ENCODE results near the gene TNPO3.
"Not testable (repeated sequence)": the region's sequence is repeated elsewhere in the genome, so short reads cannot be mapped to it uniquely, and the experiment has no call there.

TNPO3 gene

DNA sequence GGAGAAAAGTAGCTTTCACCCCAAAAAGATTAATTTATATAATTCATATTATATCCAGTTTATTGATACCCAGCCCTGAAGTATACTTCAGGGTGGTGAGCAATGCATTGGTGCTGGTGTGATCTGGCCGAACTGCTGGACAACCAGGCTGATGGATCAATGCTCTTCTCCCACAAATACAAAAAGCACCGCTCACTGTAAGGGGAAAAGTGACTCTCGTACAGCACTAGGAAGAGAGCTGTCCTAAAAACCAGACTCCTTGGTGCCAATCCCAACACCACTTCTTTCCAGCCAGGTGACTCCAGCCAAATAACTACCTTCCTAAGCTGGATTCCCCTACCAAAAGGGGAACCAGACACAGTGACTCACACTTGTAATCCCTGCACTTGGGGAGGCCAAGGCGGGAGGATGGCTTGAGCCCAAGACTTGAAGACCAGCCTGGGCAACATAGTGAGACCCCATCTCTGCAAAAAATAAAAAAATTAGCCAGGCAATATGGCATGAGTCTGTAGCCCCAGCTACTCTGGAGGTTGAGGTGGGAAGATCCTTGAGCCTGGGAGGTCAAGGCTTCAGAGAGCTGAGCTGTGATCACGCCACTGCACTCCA lies 13.1 kb upstream of the TNPO3 start:
- DNase-seq: no peak

DNA sequence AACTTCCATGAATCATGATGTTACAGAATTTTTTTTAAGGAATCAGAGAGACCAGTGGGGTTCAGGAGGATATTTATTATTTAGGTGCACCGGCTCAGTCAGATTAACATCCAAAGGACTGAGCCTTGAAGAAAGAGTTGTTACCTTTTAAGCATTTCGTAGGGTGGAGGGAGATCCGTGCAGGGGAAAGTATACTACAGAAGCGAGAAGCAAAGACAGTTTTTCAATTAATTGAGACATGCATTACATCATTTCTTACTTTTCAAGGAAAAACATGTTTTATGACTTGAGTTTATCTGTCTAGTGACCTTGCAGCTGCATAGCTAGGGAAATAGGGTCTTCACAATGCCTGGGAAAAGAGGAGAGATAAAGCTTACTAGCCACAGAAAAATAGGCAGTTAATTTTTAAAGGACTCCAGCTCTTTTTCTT lies 12.2 kb upstream of the TNPO3 start:
- not testable (repeated sequence) for DNase-seq

DNA sequence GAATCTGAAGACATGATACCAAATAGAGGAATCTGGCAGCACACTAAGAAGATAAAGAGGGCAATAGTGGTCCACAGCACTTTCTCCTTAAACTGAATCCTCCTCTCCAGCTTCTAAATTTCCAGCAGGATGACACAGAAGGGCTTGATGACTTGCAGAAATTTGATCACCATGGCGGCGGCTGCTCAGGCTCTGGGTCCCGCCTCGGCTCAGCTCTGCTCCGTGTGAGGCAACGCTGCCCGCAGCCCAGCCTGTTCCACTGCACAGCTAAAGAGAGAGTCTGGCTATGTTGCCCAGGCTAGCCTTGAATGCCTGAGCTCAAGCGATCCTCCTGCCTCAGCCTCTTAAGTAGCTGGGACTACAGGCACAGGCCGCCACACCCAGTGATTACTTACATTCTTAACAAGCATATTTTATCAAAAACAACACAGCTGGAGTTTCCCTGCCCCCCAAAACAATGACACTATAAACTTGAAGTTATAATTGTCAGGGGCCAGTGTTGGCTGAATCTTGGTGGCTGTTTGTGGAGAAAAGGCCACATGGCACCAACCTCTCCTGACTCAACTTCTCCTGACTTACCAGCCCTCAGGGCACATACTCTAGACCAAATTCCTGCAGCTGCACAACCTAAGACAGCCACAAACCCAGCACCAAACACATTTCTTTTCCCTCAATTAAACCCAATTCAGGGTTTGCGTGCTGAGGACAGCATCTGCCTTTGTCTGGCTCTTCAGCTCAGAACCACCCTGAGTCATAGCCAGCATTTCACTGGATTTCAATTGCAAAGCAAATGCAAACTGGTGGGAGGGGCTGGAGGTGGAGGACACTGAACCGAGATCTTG lies 11.6 kb upstream of the TNPO3 start:
- no peak for DNase-seq

DNA sequence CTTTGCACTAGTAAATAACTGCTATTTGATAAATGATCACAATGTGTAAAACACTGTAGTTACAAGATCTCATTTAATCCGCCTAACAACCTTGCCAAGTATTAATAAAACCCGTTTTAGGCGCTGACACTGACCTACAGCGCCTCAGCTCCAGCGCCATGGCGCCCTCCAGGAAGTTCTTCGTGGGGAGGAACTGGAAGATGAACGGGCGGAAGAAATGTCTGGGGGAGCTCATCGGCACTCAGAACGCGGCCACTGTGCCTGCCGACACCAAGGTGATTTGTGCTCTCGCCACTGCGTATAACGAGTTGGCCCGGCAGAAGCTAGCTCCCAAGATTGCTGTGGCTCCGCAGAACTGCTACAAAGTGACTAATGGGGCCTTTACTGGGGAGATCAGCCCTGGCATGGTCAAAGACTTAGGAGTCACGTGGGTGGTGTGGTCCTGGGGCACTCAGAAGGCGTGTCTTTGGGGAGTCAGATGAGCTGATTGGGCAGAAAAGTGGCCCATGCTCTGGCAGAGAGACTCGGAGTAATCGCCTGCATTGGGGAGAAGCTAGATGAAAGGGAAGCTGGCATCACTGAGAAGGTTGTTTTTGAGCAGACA lies 1.1 kb upstream of the TNPO3 start:
- DNase-seq: no peak

DNA sequence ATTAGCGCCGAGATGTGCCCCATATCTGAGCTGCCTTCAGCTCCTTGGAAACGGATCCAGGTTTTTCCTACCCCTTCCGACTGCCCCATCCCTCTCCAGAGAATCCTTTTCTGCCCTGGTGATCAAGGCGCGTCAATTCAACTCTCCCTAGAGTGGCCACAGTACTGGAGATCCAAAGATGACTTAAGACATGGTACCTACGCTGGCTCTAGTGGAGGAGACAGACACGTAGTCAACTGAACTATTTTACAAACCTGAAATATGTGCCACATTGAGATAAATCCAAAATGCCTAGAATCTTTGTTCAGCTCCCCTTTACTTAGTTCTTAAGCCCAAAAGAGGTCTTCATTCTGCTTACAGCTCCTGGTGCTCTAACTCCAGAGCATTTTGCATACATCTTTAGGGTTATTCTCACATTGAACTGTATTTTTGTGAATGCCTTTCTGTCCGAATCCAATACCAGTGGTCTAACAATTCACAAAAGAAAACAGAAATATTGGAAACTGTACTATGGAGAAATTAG lies 444 bp upstream of the TNPO3 start:
- no peak for DNase-seq

DNA sequence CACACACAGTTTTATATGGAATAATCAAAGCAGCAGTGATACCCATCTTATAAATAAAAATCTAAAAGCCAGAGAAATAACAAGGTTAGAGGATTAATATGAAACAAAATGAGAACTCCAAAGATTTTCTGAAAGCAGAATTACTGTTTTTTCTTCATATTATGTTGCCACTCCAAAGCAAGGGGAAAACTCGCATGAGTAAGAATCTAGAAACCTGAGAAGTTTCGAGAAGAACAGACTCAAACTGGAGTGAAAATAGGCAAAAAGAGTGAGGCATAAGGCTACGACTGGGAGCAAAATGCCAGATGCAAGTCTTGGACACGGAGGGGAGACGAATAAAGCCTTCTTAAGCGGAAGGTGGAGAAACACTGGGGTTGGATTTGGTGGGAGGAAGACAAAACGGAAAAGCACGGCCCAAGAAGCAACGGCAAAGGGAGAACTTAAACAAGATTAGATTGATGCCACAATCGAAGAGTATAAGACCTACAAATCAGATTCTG lies 923 bp downstream of the TNPO3 start:
- DNase-seq: no peak

DNA sequence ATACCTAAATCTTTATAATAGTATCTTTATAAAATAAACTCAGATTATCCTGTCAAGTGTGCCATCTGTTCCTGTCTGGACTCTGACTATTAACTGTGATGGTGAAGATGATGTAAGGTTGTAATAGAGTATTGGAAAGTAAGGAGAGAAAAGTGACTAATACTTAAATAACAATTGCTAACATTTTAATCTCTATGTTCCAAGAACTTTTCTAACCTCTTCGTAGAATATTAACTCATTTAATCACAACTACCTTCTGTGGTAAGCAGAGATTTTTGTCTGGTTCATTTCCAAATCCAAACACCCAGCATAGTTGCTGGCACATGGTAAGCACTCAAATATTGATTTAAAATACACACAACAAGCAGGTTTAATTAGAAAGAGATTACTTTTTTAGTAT lies 2.5 kb downstream of the TNPO3 start:
- no peak for DNase-seq

DNA sequence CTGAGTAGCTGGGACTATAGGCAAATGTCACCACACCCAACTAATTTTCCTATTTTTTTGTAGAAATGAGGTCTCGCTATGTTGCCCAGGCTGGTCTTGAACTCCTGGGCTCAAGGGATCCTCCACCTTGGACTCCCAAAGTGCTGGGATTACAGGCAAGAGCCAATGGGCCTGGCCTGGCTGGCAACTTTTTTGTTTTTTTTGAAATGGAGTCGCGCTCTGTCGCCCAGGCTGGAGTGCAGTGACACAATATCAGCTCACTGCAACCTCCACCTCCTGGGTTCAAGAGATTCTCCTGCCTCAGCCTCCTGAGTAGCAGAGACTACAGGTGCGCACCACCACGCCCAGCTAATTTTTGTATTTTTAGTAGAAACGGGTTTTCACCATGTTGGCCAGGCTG lies 3.5 kb downstream of the TNPO3 start:
- DNase-seq: not testable (repeated sequence)

DNA sequence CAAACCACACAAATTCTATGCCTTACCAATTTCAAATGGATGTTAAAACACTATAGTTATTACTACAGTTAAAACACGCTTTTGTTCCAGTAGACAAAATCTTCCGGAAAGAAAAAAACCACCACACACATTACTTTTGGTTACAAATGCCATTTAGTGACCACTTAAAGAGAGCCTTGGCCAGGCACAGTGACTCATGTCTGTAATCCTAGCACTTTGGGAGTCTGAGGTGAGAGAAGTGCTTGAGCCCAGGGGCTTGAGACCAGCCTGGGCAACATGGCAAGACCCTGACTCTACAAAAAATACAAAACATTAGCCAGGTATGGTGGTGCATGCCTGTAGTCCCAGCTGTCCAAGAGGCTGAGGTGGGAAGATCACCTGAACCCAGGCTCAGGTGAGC lies 7.2 kb downstream of the TNPO3 start:
- DNase-seq: no peak

DNA sequence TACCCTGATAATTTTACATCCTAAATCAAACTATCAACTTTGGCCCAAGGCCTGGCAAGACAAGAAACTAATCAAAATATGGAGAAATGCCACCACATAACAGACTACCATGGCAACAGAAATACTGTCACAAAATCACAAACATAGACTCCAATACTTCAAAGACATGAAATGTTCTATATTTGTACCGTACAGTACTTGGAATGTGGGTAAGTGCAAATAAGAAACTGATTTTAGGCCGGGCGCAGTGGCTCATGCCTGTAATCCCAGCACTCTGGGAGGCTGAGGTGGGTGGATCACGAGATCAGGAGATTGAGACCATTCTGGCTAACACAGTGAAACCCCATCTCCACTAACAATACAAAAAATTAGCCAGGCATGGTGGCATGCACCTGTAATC lies 9.2 kb downstream of the TNPO3 start:
- no peak for DNase-seq

DNA sequence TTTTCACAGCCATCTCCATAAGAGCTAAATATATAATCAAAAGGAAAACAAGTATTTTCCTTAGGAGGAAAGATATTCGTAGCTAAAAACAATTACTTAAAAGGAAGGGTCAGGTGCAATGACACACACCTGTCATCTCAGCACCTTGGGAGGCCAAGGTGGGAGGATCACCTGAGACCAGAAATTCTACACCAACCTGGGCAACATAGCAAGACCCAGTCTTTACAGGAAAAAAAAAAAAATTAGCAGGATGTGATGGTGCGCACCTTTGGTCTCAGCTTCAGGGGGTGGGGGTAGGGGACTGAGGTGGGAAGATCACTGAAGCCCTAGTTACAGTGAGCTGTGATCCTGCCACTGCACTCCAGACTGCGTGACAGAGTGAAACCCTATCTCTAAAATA lies 11.9 kb downstream of the TNPO3 start:
- DNase-seq: no peak

DNA sequence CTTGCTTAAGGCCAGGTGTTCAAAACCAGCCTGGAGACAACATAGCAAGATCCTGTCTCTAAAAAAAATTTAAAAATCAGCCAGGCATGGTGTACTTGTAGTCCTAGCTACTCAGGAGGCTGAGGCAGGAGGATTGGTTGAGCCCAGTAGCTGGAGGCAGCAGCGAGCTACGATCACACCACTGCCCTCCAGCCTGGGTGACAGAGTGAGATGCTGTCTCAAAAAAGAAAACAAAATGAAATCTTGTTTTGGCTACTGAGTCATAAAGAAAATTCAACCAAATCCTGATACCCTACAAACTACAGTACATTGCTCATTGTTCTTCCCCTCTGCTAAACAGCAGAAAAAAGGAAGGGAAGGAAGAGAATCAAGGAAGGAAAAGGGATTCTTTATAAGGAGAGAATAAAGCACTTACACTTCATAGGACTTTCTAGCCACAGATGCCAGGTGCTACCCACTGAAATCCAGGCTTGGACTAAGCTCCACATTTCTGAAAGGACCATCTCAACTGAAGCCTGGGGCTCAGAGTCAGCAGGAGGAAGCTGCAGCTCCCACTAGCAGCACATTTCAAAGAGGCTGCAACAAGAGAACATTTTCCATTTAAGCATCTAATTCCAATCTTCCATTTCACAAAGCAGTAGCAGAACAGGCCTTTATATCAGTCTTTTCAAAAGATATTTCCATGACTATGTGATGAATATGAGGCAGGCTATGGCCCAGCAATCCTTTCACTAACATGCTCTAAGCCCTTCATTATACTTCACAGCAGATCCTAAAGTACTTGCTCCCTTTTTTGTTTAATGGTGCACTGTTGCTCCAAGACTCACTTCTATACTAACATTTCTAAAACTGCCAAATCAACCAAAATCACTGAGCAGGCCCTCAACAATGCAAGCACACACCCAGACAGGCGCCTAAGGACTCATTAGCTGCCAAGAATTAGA lies 13.5 kb downstream of the TNPO3 start:
- no peak for DNase-seq

DNA sequence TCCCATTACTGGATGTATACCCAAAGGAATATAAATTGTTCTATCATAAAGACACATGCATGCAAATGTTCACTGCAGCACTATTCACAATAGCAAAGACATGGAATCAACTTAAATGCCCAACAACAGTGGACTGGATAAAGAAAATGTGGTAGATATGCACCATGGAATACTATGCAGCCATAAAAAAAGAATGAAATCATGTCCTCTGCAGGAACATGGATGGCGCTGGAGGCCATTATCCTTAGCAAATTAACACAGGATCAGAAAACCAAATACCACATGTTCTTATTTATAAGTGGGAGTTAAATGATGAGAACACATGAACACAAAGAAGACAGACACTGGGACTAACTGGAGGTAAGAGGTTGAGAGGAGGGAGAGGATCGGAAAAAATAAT lies 16.4 kb downstream of the TNPO3 start:
- not testable (repeated sequence) for DNase-seq

DNA sequence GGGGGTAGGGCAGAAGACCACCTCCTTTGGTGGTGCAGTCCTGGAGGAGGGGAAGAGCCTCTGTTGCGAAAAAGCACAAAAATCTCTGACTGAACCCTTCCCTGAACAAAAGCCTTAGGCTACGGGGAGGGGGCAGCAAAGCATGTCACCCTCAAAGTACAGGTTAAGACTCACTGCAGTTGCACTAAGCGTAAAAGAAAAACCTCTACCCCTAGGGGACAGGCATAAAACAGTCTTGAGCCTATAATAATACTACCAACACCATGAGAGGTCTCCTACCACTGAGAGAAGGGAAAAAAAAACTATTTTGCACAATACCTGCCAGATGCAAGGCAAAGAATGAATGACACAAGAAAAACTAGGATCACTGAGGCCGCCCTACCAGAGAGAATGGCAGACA lies 17.3 kb downstream of the TNPO3 start:
- DNase-seq: no peak

DNA sequence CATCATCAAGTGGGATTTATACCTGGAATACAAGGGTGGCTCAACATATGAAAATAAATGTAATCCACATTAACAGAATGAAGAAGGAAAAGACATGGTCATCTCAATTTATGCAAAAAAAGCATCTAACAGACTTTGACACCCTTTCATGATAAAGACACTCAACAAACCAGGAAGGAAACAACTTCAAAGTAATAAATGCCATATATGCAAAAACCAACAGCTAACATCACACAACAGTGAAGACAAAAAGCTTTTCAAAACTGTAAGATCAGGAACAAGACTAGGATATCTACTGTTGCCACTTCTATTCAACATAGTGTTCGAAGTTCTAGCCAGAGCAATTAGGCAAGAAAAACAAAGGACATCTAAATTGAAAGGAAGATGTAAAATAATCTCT lies 22.9 kb downstream of the TNPO3 start:
- DNase-seq: no peak

DNA sequence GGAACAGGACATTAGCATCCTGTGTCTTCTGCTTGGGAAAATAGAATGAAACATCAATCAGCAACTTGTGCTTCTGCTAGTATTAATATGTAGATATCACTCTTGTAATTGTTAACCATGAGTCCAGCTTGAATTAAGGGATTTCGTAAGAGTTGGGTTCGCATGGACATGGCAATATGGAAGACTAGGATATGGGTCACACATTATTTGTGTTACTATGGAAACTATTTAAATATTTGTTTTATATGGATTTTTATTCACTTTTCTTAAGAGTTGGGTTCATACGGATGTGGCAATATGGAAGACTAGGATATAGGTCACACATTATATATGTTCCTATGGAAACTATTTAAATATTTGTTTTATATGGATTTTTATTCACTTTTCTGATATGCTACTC lies 24.5 kb downstream of the TNPO3 start:
- DNase-seq: no peak

DNA sequence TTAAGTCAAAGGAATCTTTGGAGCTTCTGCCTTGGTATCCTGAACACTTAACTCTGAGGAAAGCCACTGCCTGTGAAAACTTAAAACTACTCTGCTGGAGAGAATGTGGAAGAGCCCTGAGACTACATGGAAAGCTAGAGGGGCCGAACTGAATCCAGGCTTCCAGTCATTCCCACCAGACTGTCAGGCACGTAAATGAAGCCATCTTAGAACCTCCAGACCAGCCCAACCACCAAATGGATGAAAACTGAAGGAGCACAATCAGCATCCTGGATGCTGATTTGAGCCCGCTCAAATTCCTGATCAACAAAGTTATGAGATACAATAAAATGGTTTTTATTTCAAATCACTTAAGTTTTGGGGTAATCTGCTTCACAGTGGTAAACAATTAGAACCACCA lies 30.8 kb downstream of the TNPO3 start:
- no peak for DNase-seq

DNA sequence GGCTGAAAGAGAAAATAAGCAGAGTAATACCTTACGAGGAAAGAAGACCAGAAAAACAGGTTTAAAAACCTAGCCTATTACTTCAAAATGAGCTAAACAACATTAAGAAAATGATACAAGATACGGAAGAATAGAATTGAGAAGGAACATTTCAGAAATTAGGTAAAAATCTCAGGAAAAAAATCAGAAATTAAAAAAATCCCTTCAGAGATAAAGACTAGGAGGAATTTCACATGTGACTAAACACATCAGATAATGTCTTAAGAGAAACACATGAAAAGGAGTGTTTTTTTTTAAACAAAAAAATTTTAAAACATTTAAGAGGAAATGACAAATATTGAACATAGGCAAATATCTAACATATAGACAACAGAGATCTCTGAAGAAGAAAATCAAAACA lies 33.3 kb downstream of the TNPO3 start:
- DNase-seq: no peak

DNA sequence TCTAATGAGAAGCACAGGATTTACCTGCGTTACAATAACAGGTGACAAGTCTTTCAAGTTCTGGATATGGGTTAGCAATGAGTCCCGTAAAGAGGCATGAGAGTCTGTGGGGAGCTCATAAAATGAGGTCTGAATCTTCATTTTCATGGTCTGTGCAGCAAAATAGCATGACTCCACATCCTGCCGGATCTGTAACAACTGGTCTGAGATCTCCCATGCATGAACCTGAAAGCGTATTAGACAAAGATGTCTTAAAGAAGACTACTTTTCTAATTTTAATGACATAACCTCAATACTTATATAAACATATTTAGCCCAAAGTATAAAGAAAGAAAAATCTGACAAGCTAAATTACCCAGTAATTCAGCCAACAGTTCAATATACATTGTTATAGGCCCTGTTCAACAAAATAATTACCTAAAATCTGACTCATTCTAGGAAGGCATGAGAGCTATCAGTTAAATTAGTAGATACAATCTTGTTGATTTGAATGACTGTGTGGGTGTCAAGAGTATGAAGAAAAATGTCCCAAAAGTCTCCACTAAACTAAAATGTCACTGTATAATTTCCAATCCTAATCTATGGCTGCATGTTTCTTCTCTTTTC lies 36.9 kb downstream of the TNPO3 start:
- DNase-seq: no peak

DNA sequence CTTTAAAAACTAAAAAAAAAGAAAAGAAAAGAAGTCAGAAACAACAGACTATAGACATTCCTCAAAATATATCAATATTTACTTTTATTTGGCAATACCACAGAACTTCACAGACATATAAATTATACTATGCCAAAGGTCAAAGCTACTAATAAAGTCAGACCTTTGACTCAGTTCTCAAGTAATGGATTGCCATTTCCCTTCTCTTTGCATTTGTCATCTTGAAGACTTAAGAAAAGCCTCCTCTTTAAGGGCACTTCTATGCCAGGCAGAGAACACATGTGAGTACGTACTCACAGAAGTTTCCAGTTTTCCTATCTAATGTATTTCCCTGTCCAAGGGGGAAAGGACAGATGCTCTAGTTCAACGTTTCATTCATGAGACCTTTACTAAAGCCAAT lies 37.6 kb downstream of the TNPO3 start:
- no peak for DNase-seq

DNA sequence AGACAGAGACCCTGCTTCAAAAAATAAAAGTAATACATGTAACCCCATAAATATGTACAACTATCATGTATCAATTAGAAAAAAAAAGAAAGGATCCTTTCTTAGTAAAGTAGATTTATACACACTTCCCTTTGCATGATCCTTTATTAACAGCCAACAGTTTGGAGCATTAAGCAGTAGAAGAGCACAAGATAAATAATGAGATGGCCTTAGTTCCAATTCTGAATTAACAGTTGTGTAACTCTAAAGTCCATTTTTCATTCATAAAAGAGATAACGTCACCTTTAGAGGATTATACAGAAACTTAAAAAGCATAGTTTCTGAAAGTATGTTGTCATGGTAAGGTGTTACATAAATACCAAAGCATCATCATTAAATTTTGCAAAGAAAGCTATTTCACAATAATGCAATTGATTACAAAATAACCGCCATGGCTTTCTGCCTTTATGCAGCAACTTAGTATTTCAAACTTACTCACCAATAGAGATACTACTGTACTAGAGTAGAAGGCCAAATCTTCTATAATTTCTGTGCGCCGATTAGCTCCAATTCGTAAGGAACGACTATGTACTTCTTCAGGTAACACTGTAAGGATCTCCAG lies 40.3 kb downstream of the TNPO3 start:
- no peak for DNase-seq

Data from NCI-H1417 treated with DMSO at 0.1 percent for 48 hours (cell line).